ENCODE results near the gene VPS37C. TPM values are rescaled to one million over a fixed set of nuclear protein-coding genes. Genes with fewer than 3 reads are reported as not detected.

Gene VPS37C
- total and polyA plus RNA-seq, 10 of the 15 experiments (the other 5 are each of a cell fraction or from before 2014, with no cell fraction given) = 0.39 to 16.5 (median 7.8) TPM

- TF ChIP-seq MEF2B (IDR thresholded peaks at IDR 0.05; ENCODE audit: partially characterized antibody, poor library complexity, severe bottlenecking) = no peak
- no peak for TF ChIP-seq EP300 (IDR thresholded peaks at IDR 0.05; ENCODE audit: borderline replicate concordance in 1 of 2, control insufficient read depth in 1 of 2, low read depth in 2 of 2, low read length in 2 of 2)
- no peak for TF ChIP-seq ZNF24 (IDR thresholded peaks at IDR 0.05)
- TF ChIP-seq BHLHE40 (IDR thresholded peaks at IDR 0.05; ENCODE audit: borderline replicate concordance in 1 of 2, low read depth in 2 of 2, low read length in 1 of 2) = no peak
- TF ChIP-seq CREB1 (IDR thresholded peaks at IDR 0.05; ENCODE audit: low read depth) = no peak
- no peak for TF ChIP-seq ETV6 (conservative IDR thresholded peaks at IDR 0.05 in 1 of 2, IDR thresholded peaks at IDR 0.05 in 1 of 2; ENCODE audit: borderline replicate concordance in 1 of 2, low read depth in 1 of 2)
- no peak for TF ChIP-seq KDM1A (IDR thresholded peaks at IDR 0.05; ENCODE audit: borderline replicate concordance)
- no peak for TF ChIP-seq USF2 (IDR thresholded peaks at IDR 0.05; ENCODE audit: borderline replicate concordance, low read depth, low read length)
- TF ChIP-seq CBFB (IDR thresholded peaks at IDR 0.05; ENCODE audit: low read depth) = no peak
- TF ChIP-seq E2F8 (IDR thresholded peaks at IDR 0.05; ENCODE audit: low read depth, partially characterized antibody) = no peak
- TF ChIP-seq HCFC1 (IDR thresholded peaks at IDR 0.05; ENCODE audit: low read length) = no peak
- TF ChIP-seq CHD2 (IDR thresholded peaks at IDR 0.05; ENCODE audit: borderline replicate concordance, low read depth, low read length) = no peak
- no peak for TF ChIP-seq ASH2L (IDR thresholded peaks at IDR 0.05; ENCODE audit: borderline replicate concordance, low read depth)
- TF ChIP-seq KLF5 (IDR thresholded peaks at IDR 0.05; ENCODE audit: partially characterized antibody) = no peak
- no peak for TF ChIP-seq POLR2A (IDR thresholded peaks at IDR 0.05; ENCODE audit: low read depth, low read length)
- TF ChIP-seq RAD21 (IDR thresholded peaks at IDR 0.05; ENCODE audit: insufficient read depth, low read depth, low read length) = peak; percentile 48
- TF ChIP-seq ESRRA (IDR thresholded peaks at IDR 0.05; ENCODE audit: low read length) = no peak
- no peak for TF ChIP-seq NFXL1 (IDR thresholded peaks at IDR 0.05; ENCODE audit: borderline replicate concordance)
- 0 out of 2 replicates have a peak, but pooled peaks have one; percentile 19 for TF ChIP-seq ATF7 (IDR thresholded peaks at IDR 0.05; ENCODE audit: low read depth)
- peak; percentile 33; the same call in 1 of the 2 replicates for TF ChIP-seq SMC3 (IDR thresholded peaks at IDR 0.05; ENCODE audit: borderline replicate concordance, low read length)
- 0 out of 2 replicates have a peak, but pooled peaks have one; percentile 12 for TF ChIP-seq RELB (IDR thresholded peaks at IDR 0.05; ENCODE audit: low read depth)
- TF ChIP-seq USF1 (IDR thresholded peaks at IDR 0.05; ENCODE audit: borderline replicate concordance, extremely low read length, insufficient read depth, low read depth, low read length) = no peak
These were observed 77.6 kb downstream of the VPS37C start (continued) for GRCh38 chr11:61083601-61084147.

Data from GM12878 (cell line).